Immature natural killer cell (primary cell): ENCODE data around the gene GARIN5A. TPM values are rescaled to one million over a fixed set of nuclear protein-coding genes. Genes with fewer than 3 reads are reported as not detected.

Experiments used
- DNase-seq, 3 donors: peaks; one replicate each; pipeline ENCODE4 v3.0.0; 2022; ENCODE audit warnings: mixed read lengths in 1 of 3
- H3K27ac Mint-ChIP-seq, 6 donors: one replicate each; pipeline ENCODE4 v1.8.0; 2020; ENCODE audit warnings: mixed read lengths in 6 of 6, mild to moderate bottlenecking in 5 of 6, inconsistent platforms in 4 of 6, moderate library complexity in 3 of 6
- H3K27me3 Mint-ChIP-seq, 3 donors: one replicate each; pipeline ENCODE4 v1.8.0; 2020 to 2021; ENCODE audit warnings: low read depth in 3 of 3, mild to moderate bottlenecking in 3 of 3, mixed read lengths in 3 of 3, moderate library complexity in 3 of 3, inconsistent platforms in 1 of 3
- H3K36me3 Mint-ChIP-seq, 3 donors: one replicate each; pipeline ENCODE4 v1.8.0; 2020; ENCODE audit warnings: mixed read lengths in 3 of 3, inconsistent platforms in 2 of 3, mild to moderate bottlenecking in 2 of 3
- H3K4me1 Mint-ChIP-seq, 2 donors: one replicate each; pipeline ENCODE4 v1.8.0; 2020; ENCODE audit warnings: inconsistent platforms in 2 of 2, mild to moderate bottlenecking in 2 of 2, mixed read lengths in 2 of 2, moderate library complexity in 1 of 2
- H3K4me3 Mint-ChIP-seq, 5 donors: one replicate each; pipeline ENCODE4 v1.8.0; 2020; ENCODE audit warnings: mild to moderate bottlenecking in 5 of 5, mixed read lengths in 5 of 5, inconsistent platforms in 3 of 5, moderate library complexity in 3 of 5
- H3K9me3 Mint-ChIP-seq, 6 donors: one replicate each; pipeline ENCODE4 v1.8.0; 2020; ENCODE audit warnings: mild to moderate bottlenecking in 6 of 6, mixed read lengths in 6 of 6, inconsistent platforms in 4 of 6, moderate library complexity in 3 of 6
- polyA plus RNA-seq, 3 donors: library from polyadenylated mRNA; unstranded; fragments of 300-500 nt; fragmentation: Illumina TruSeq; gene quantifications; one replicate each; pipeline ENCODE4 v1.2.3, GENCODE V29; 2021

GARIN5A gene
- polyA plus RNA-seq, 3 donors from 2014 or later: 0.39 to 1.3 (median 0.68) TPM

GRCh38 chr19:50500753-50501151, 24.1 kb upstream of the GARIN5A start:
- no peak for DNase-seq
- H3K9me3 Mint-ChIP-seq: no peaks in the 10 kb centered on the region
- H3K4me3 Mint-ChIP-seq: no peak overlapping the region
- no peaks in the 10 kb centered on the region for H3K27me3 Mint-ChIP-seq
- no peak overlapping the region for H3K27ac Mint-ChIP-seq
- H3K36me3 Mint-ChIP-seq: peaks cover 0 to 3% (median 0%) of the 10 kb centered on the region in 3 donors
- no peaks in the 10 kb centered on the region for H3K4me1 Mint-ChIP-seq

- Mint-ChIP-seq H3K36me3 (peaks cover 0 to 3% (median 0%) of the 10 kb centered on the region in 3 donors), H3K4me1 (no peaks in the 10 kb centered on the region), H3K27ac (no peak overlapping the region), H3K27me3 (no peaks in the 10 kb centered on the region), H3K9me3 (no peaks in the 10 kb centered on the region), H3K4me3 (no peak overlapping the region)
- DNase-seq: no peak
These were observed 23.6 kb upstream of the GARIN5A start for GRCh38 chr19:50500060-50500752.

GRCh38 chr19:50498219-50499056, 21.8 kb upstream of the GARIN5A start:
- no peak overlapping the region for H3K4me3 Mint-ChIP-seq

GRCh38 chr19:50497022-50497405, 20.4 kb upstream of the GARIN5A start:
- Mint-ChIP-seq H3K27me3 (peaks cover 0 to 3% (median 3%) of the 10 kb centered on the region in 3 donors), H3K36me3 (peaks cover 0 to 3% (median 0%) of the 10 kb centered on the region in 3 donors), H3K4me3 (no peak overlapping the region), H3K9me3 (peaks cover 0 to 1% (median 0%) of the 10 kb centered on the region in 6 donors), H3K27ac (no peak overlapping the region), H3K4me1 (peaks cover under 1 to 4% of the 10 kb centered on the region in 2 donors)
- no peak for DNase-seq

More at GRCh38 chr19:50498219-50499056, 21.8 kb upstream of the GARIN5A start:
- peaks cover 0 to 1% (median 0%) of the 10 kb centered on the region in 6 donors for H3K9me3 Mint-ChIP-seq
- H3K4me1 Mint-ChIP-seq: no peaks in the 10 kb centered on the region
- no peak for DNase-seq
- no peak overlapping the region for H3K27ac Mint-ChIP-seq
- peaks cover 0 to 3% (median 0%) of the 10 kb centered on the region in 3 donors for H3K27me3 Mint-ChIP-seq
- peaks cover 0 to 3% (median 0%) of the 10 kb centered on the region in 3 donors for H3K36me3 Mint-ChIP-seq

- no peak for DNase-seq
- no peak overlapping the region for H3K27ac Mint-ChIP-seq
- peaks cover 7 to 10% of the 10 kb centered on the region in 2 donors for H3K4me1 Mint-ChIP-seq
- peaks cover 0 to 4% (median 3%) of the 10 kb centered on the region in 3 donors for H3K36me3 Mint-ChIP-seq
- peaks cover 0 to 1% (median 0%) of the 10 kb centered on the region in 6 donors for H3K9me3 Mint-ChIP-seq
- no peak overlapping the region for H3K4me3 Mint-ChIP-seq
- peaks cover 0 to 3% (median 3%) of the 10 kb centered on the region in 3 donors for H3K27me3 Mint-ChIP-seq
These were observed 19.8 kb upstream of the GARIN5A start for GRCh38 chr19:50496189-50497021.

GRCh38 chr19:50495020-50495531, 18.4 kb upstream of the GARIN5A start:
- H3K27me3 Mint-ChIP-seq: peaks cover 3 to 6% (median 3%) of the 10 kb centered on the region in 3 donors
- peaks cover 0 to 1% (median 0%) of the 10 kb centered on the region in 6 donors for H3K9me3 Mint-ChIP-seq
- no peak for DNase-seq
- H3K4me3 Mint-ChIP-seq: no peak overlapping the region
- H3K36me3 Mint-ChIP-seq: peaks cover 0 to 4% (median 3%) of the 10 kb centered on the region in 3 donors
- no peak overlapping the region for H3K27ac Mint-ChIP-seq
- peaks cover 12 to 14% of the 10 kb centered on the region in 2 donors for H3K4me1 Mint-ChIP-seq

GRCh38 chr19:50494186-50495019, 17.8 kb upstream of the GARIN5A start:
- DNase-seq: no peak
- Mint-ChIP-seq H3K27ac (no peak overlapping the region), H3K4me3 (no peak overlapping the region), H3K36me3 (peaks cover 0 to 4% (median 3%) of the 10 kb centered on the region in 3 donors), H3K9me3 (peaks cover 0 to 1% (median 0%) of the 10 kb centered on the region in 6 donors), H3K4me1 (peaks cover 12 to 14% of the 10 kb centered on the region in 2 donors), H3K27me3 (peaks cover 3 to 9% (median 3%) of the 10 kb centered on the region in 3 donors)

GRCh38 chr19:50493171-50493570, 16.5 kb upstream of the GARIN5A start:
- H3K4me3 Mint-ChIP-seq: no peak overlapping the region
- no peak overlapping the region for H3K27ac Mint-ChIP-seq
- H3K9me3 Mint-ChIP-seq: peaks cover 0 to 1% (median 0%) of the 10 kb centered on the region in 6 donors
- DNase-seq: no peak
- H3K36me3 Mint-ChIP-seq: peaks cover 3 to 8% (median 5%) of the 10 kb centered on the region in 3 donors
- peaks cover 3 to 9% (median 3%) of the 10 kb centered on the region in 3 donors for H3K27me3 Mint-ChIP-seq
- H3K4me1 Mint-ChIP-seq: peaks cover 13 to 14% of the 10 kb centered on the region in 2 donors

- no peak for DNase-seq
These were observed 15.8 kb upstream of the GARIN5A start for GRCh38 chr19:50492303-50493052.

GRCh38 chr19:50490991-50491472, 14.4 kb upstream of the GARIN5A start:
- Mint-ChIP-seq H3K4me1 (peaks cover 13 to 14% of the 10 kb centered on the region in 2 donors), H3K27me3 (peaks cover 3 to 10% (median 6%) of the 10 kb centered on the region in 3 donors), H3K36me3 (peaks cover under 1 to 8% (median 5%) of the 10 kb centered on the region in 3 donors), H3K27ac (no peak overlapping the region), H3K4me3 (no peak overlapping the region), H3K9me3 (peaks cover 0 to 1% (median 0%) of the 10 kb centered on the region in 6 donors)
- DNase-seq: no peak

More at GRCh38 chr19:50492303-50493052, 15.8 kb upstream of the GARIN5A start:
- peak overlapping the region in 2 of 6 donors; percentile 17 to 26 for H3K27ac Mint-ChIP-seq
- H3K4me1 Mint-ChIP-seq: peaks cover 13 to 14% of the 10 kb centered on the region in 2 donors
- H3K4me3 Mint-ChIP-seq: peak overlapping the region in 1 of 5 donors; percentile 25
- peaks cover 0 to 1% (median 0%) of the 10 kb centered on the region in 6 donors for H3K9me3 Mint-ChIP-seq
- peaks cover 3 to 9% (median 3%) of the 10 kb centered on the region in 3 donors for H3K27me3 Mint-ChIP-seq
- H3K36me3 Mint-ChIP-seq: peaks cover 3 to 8% (median 5%) of the 10 kb centered on the region in 3 donors

GRCh38 chr19:50490411-50490811, 13.8 kb upstream of the GARIN5A start:
- H3K4me3 Mint-ChIP-seq: no peak overlapping the region
- peaks cover 3 to 10% (median 6%) of the 10 kb centered on the region in 3 donors for H3K27me3 Mint-ChIP-seq
- peaks cover 13 to 14% of the 10 kb centered on the region in 2 donors for H3K4me1 Mint-ChIP-seq
- no peak overlapping the region for H3K27ac Mint-ChIP-seq
- H3K9me3 Mint-ChIP-seq: peaks cover 0 to 1% (median 0%) of the 10 kb centered on the region in 6 donors
- peaks cover 0 to 8% (median 5%) of the 10 kb centered on the region in 3 donors for H3K36me3 Mint-ChIP-seq
- DNase-seq: no peak
